ENCODE measurements around the gene AOAH. TPM values are rescaled to one million over a fixed set of nuclear protein-coding genes. Genes with fewer than 3 reads are reported as not detected.

The AOAH gene
- total and polyA plus RNA-seq, 2 of the 13 experiments (the other 11 are each of a cell fraction or from before 2014, with no cell fraction given) = not detected

- Histone ChIP-seq H3K27me3 (ENCODE audit: control insufficient read depth in 1 of 2, insufficient read depth in 2 of 2, low read length in 2 of 2) (no peaks in the 10 kb centered on the region; a peak in 1 of 5 replicates), H3K4me3 (replicated peaks in 1 of 3; ENCODE audit: insufficient read depth in 1 of 3, low read depth in 2 of 3, low read length in 3 of 3) (no peak overlapping the region), H3K79me2 (ENCODE audit: insufficient read depth, low read length) (no peaks in the 10 kb centered on the region), H3K36me3 (replicated peaks in 1 of 2; ENCODE audit: control insufficient read depth in 1 of 2, insufficient read depth in 2 of 2, low read length in 2 of 2) (no peaks in the 10 kb centered on the region), H3K4me1 (ENCODE audit: insufficient read depth, low read length) (peaks cover 8% of the 10 kb centered on the region), H3K9ac (ENCODE audit: insufficient read depth, low read depth, low read length) (no peak overlapping the region), H3K27ac (ENCODE audit: extremely low read length, insufficient read depth, low read length) (no peak overlapping the region), H4K20me1 (ENCODE audit: insufficient read depth, low read length) (no peaks in the 10 kb centered on the region), H2AFZ (ENCODE audit: low read length) (no peak overlapping the region), H3K9me3 (ENCODE audit: low read length) (no peaks in the 10 kb centered on the region), H3K4me2 (ENCODE audit: low read depth, low read length) (no peak overlapping the region)
- WGBS (ENCODE audit: low lambda C conversion rate) = 17% methylated on average over 5 of the region's 5 CpGs
- in situ Hi-C loops (cut with HindIII; ENCODE audit: extremely low pct_ligation_motif_present, low pct_unique_long_range_greater_than_20kb) = loop anchor here (25.0 kb wide), 1 partner anchor 535 kb away; no protein-coding TSS in a partner anchor
- ChIA-PET CTCF (ENCODE audit: low intra/inter-chr PET ratio, low total read pairs) (no interaction called here), POLR2A (no interaction called here)
- intact Hi-C loops (cut with micrococcal nuclease; ENCODE audit: unreplicated experiment) = no loop called here
- DNase-seq (ENCODE audit: low spot score) (no peak), FAIRE-seq (no peak), ATAC-seq (no peak)
- no peak for TF ChIP-seq ZNF350 (CRISPR knock-in tag; IDR thresholded peaks at IDR 0.05; ENCODE audit: borderline replicate concordance, low read depth)
- TF ChIP-seq ZBTB43 (CRISPR knock-in tag; conservative IDR thresholded peaks at IDR 0.05) = no peak
- no peak for TF ChIP-seq ZBTB14 (CRISPR knock-in tag; IDR thresholded peaks at IDR 0.05)
- no peak for TF ChIP-seq RXRA (CRISPR knock-in tag; IDR thresholded peaks at IDR 0.05)
- TF ChIP-seq ZEB1 (IDR thresholded peaks at IDR 0.05; ENCODE audit: insufficient replicate concordance, low read depth) = no peak
- no peak for TF ChIP-seq NCOA2 (CRISPR knock-in tag; IDR thresholded peaks at IDR 0.05)
- TF ChIP-seq, protein P1, sequence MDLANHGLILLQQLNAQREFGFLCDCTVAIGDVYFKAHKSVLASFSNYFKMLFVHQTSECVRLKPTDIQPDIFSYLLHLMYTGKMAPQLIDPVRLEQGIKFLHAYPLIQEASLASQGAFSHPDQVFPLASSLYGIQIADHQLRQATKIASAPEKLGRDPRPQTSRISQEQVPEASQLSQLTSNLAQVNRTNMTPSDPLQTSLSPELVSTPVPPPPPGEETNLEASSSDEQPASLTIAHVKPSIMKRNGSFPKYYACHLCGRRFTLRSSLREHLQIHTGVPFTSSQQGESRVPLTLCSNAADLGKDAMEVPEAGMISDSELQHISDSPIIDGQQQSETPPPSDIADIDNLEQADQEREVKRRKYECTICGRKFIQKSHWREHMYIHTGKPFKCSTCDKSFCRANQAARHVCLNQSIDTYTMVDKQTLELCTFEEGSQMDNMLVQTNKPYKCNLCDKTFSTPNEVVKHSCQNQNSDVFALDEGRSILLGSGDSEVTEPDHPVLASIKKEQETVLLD (CRISPR knock-in tag; IDR thresholded peaks at IDR 0.05; ENCODE audit: low read depth) = no peak
- TF ChIP-seq, protein P2, sequence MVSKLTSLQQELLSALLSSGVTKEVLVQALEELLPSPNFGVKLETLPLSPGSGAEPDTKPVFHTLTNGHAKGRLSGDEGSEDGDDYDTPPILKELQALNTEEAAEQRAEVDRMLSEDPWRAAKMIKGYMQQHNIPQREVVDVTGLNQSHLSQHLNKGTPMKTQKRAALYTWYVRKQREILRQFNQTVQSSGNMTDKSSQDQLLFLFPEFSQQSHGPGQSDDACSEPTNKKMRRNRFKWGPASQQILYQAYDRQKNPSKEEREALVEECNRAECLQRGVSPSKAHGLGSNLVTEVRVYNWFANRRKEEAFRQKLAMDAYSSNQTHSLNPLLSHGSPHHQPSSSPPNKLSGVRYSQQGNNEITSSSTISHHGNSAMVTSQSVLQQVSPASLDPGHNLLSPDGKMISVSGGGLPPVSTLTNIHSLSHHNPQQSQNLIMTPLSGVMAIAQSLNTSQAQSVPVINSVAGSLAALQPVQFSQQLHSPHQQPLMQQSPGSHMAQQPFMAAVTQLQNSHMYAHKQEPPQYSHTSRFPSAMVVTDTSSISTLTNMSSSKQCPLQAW (CRISPR knock-in tag; IDR thresholded peaks at IDR 0.05) = no peak
- TF ChIP-seq MTF1 (CRISPR knock-in tag; IDR thresholded peaks at IDR 0.05) = no peak
- no peak for TF ChIP-seq ZNF563 (CRISPR knock-in tag; IDR thresholded peaks at IDR 0.05)
- no TSS peak for BruUV-seq (replicated peaks)
Observed at GRCh38 chr7:36652431-36652830, 71.9 kb downstream of the AOAH start.

All from HepG2 (cell line).